GM23248 (cell line): Measurements from ENCODE around the gene C1QTNF3. TPM values are rescaled to one million over a fixed set of nuclear protein-coding genes. Genes with fewer than 3 reads are reported as not detected.
A peak's percentile ranks its signal among the peaks of the same experiment; 100 is the strongest.

Experiments used
- DNase-seq: peaks from one replicate; pipeline ENCODE4 v3.0.0-alpha.2; 2015
- H2AFZ ChIP-seq: fragments of 200-600 bp; sonication (generic); 2 replicates; pipeline ENCODE4 v1.6.1; 2016; ENCODE audit warnings: antibody characterized with exemption
- H3F3A ChIP-seq: fragments of 200-600 bp; sonication (generic); 2 replicates; pipeline ENCODE4 v1.6.1; 2016; ENCODE audit warnings: mild to moderate bottlenecking, antibody characterized with exemption, mixed run types; ENCODE audit not compliant: insufficient read depth
- H3K27ac ChIP-seq: fragments of 200-600 bp; sonication (generic); 2 replicates; pipeline ENCODE4 v1.5.1; 2016; ENCODE audit warnings: mild to moderate bottlenecking
- H3K27me3 ChIP-seq: fragments of 200-600 bp; sonication (generic); replicated peaks from 2 replicates; pipeline ENCODE4 v1.6.1; 2016; ENCODE audit warnings: mild to moderate bottlenecking; ENCODE audit not compliant: insufficient read depth
- H3K36me3 ChIP-seq: fragments of 200-600 bp; sonication (generic); 2 replicates; pipeline ENCODE4 v1.6.1; 2016; ENCODE audit warnings: low read depth, mild to moderate bottlenecking
- H3K4me1 ChIP-seq: fragments of 200-600 bp; sonication (generic); 2 replicates; pipeline ENCODE4 v1.6.1; 2016; ENCODE audit warnings: mild to moderate bottlenecking; ENCODE audit not compliant: insufficient read depth
- H3K4me2 ChIP-seq: fragments of 200-600 bp; sonication (generic); one replicate; pipeline ENCODE4 v1.6.1; 2016; ENCODE audit warnings: mild to moderate bottlenecking; ENCODE audit not compliant: unreplicated experiment
- H3K4me3 ChIP-seq: fragments of 200-600 bp; sonication (generic); 2 replicates; pipeline ENCODE4 v1.5.1; 2016; ENCODE audit warnings: mild to moderate bottlenecking
- H3K79me2 ChIP-seq: fragments of 200-600 bp; sonication (generic); 2 replicates; pipeline ENCODE4 v1.6.1; 2016; ENCODE audit warnings: mild to moderate bottlenecking; ENCODE audit not compliant: insufficient read depth
- H3K9ac ChIP-seq: fragments of 200-600 bp; sonication (generic); 2 replicates; pipeline ENCODE4 v1.6.1; 2016; ENCODE audit warnings: mild to moderate bottlenecking
- H3K9me2 ChIP-seq: fragments of 200-600 bp; sonication (generic); 2 replicates; pipeline ENCODE4 v1.6.1; 2016; ENCODE audit warnings: mixed run types, mild to moderate bottlenecking, moderate library complexity; ENCODE audit not compliant: insufficient read depth
- H3K9me3 ChIP-seq: fragments of 200-600 bp; sonication (generic); one replicate; pipeline ENCODE4 v1.6.1; 2017; ENCODE audit warnings: low read depth
- H4K20me1 ChIP-seq: fragments of 200-600 bp; sonication (generic); 2 replicates; pipeline ENCODE4 v1.6.0; 2016; ENCODE audit not compliant: insufficient read depth
- EZH2 ChIP-seq: fragments of 200-600 bp; sonication (generic); IDR thresholded peaks from 2 replicates; pipeline ENCODE4 v1.6.1; 2018; ENCODE audit warnings: antibody characterized with exemption, mild to moderate bottlenecking; ENCODE audit not compliant: insufficient read depth, poor library complexity, severe bottlenecking
- EZH2phosphoT487 ChIP-seq: fragments of 200-600 bp; sonication (generic); IDR thresholded peaks from 2 replicates; pipeline ENCODE4 v1.6.1; 2018; ENCODE audit warnings: antibody characterized with exemption, moderate library complexity, mild to moderate bottlenecking, low read depth; ENCODE audit not compliant: insufficient read depth
- WGBS, 2 experiments: methylation state at CpG; one replicate each; pipeline ENCODE4 v1.1.6; 2015 to 2017; ENCODE audit warnings: low lambda C conversion rate in 2 of 2, low coverage in 1 of 2; ENCODE audit errors: missing lambda C conversion rate in 2 of 2; 5-methylcytosine and 5-hydroxymethylcytosine counted together
- in situ Hi-C: fragments of 300-500 bp; cut with MboI; formaldehyde crosslinking; loops from 2 replicates; pipeline ENCODE4 v1.15.0; 2020
- polyA plus RNA-seq: library from polyadenylated mRNA; unstranded; fragments of >200 nt; fragmentation: Nextera tagmentation; extraction: Ambion mirVana; gene quantifications from 2 replicates; pipeline ENCODE4 v1.2.1, GENCODE V29; 2016
- total RNA-seq: library from RNA; depleted of rRNA; stranded (reverse); fragments of >200 nt; shearing (Covaris generic); gene quantifications from 2 replicates; pipeline ENCODE4 v1.2.3, GENCODE V29; 2014

Gene C1QTNF3
- total and polyA plus RNA-seq, 2 experiments from 2014 or later = 0.11 to 0.58 TPM

- no peaks in the 10 kb centered on the region for H3K9me2 ChIP-seq
- H3K27ac ChIP-seq = no peak overlapping the region
- 78 to 89% methylated on average over 3 of the region's 3 CpGs for WGBS, 2 experiments
- no peaks in the 10 kb centered on the region for H3F3A ChIP-seq
- TF ChIP-seq EZH2 (no peak), EZH2phosphoT487 (no peak)
- no peak overlapping the region for H3K4me2 ChIP-seq
- H4K20me1 ChIP-seq = no peaks in the 10 kb centered on the region
- H3K4me1 ChIP-seq = no peaks in the 10 kb centered on the region
- no peak overlapping the region for H3K9ac ChIP-seq
- no peaks in the 10 kb centered on the region for H3K27me3 ChIP-seq
- H2AFZ ChIP-seq = no peak overlapping the region
- no peaks in the 10 kb centered on the region for H3K36me3 ChIP-seq
- no peak for DNase-seq
- no peaks in the 10 kb centered on the region for H3K79me2 ChIP-seq
- H3K9me3 ChIP-seq = no peaks in the 10 kb centered on the region
- in situ Hi-C loops = no loop called here
- H3K4me3 ChIP-seq = no peak overlapping the region
These were observed 19.4 kb upstream of the C1QTNF3 start for GRCh38 chr5:34062419-34062818.

DNA sequence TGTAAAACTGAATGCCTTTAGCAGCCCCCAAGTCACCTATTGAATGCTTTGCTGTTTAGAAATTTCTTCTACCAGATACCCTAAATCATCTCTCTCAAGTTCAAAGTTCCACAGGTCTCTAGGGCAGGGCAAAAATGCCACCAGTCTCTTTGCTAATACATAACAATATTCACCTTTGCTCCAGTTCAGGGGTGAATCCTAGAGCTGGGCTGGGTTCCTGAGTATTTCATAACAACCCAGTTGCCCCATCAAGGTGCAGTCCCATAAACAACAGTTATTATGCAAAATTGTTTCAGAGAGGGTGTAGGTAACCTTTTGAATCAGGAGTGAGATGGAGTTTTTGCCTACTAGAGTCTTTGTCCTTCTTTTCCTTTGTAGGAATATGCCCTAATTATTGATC lies 19.0 kb upstream of the C1QTNF3 start:
- no peaks in the 10 kb centered on the region for H3K9me2 ChIP-seq
- H2AFZ ChIP-seq = no peak overlapping the region

DNA sequence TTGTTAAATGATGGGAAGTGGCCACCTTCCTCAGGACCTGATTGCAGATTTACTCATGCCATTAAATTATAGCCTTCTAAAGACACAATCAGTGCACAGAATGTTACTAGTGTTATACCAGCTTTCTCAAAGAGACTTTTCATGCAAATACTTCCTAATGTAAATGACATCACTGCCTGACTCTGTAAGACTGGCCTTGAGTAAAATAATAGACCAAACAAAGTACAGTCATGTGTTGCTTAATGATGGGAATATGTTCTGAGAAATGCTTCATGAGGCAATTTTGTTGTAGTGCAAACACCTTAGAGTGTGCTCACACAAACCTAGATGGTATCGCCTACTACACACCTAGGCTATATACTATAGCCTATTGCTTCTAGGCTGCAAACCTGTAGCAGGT lies 17.0 kb upstream of the C1QTNF3 start:
- Histone ChIP-seq H3K79me2 (no peaks in the 10 kb centered on the region), H3K27ac (no peak overlapping the region), H3K9ac (no peak overlapping the region), H3K4me2 (no peak overlapping the region), H4K20me1 (no peaks in the 10 kb centered on the region), H3K9me3 (no peaks in the 10 kb centered on the region), H3K36me3 (no peaks in the 10 kb centered on the region), H3F3A (0 out of 2 replicates have a peak, but pooled peaks cover under 1% of the 10 kb centered on the region), H3K9me2 (no peaks in the 10 kb centered on the region; the same call in 1 of the 2 replicates), H2AFZ (no peak overlapping the region), H3K4me3 (no peak overlapping the region), H3K4me1 (no peaks in the 10 kb centered on the region), H3K27me3 (no peaks in the 10 kb centered on the region)
- DNase-seq = peak; percentile 54
- TF ChIP-seq EZH2 (no peak), EZH2phosphoT487 (no peak)
- WGBS, 2 experiments = 92 to 100% methylated on average over 1 of the region's 1 CpG
- in situ Hi-C loops = no loop called here

More for the DNA sequence above, 19.0 kb upstream of the C1QTNF3 start:
- H3K4me2 ChIP-seq = no peak overlapping the region
- in situ Hi-C loops = no loop called here
- no peak for DNase-seq
- H3K27ac ChIP-seq = no peak overlapping the region
- H3F3A ChIP-seq = no peaks in the 10 kb centered on the region
- no peak overlapping the region for H3K9ac ChIP-seq
- no peaks in the 10 kb centered on the region for H3K9me3 ChIP-seq
- H3K4me1 ChIP-seq = no peaks in the 10 kb centered on the region
- H3K4me3 ChIP-seq = no peak overlapping the region
- H3K27me3 ChIP-seq = no peaks in the 10 kb centered on the region
- no peaks in the 10 kb centered on the region for H3K79me2 ChIP-seq
- TF ChIP-seq EZH2 = no peak
- no peaks in the 10 kb centered on the region for H3K36me3 ChIP-seq
- H4K20me1 ChIP-seq = no peaks in the 10 kb centered on the region

GRCh38 chr5:34058532-34058931 lies 15.5 kb upstream of the C1QTNF3 start:
- H3K9ac ChIP-seq = no peak overlapping the region
- H3K27ac ChIP-seq = no peak overlapping the region
- H3F3A ChIP-seq = peaks cover 15% of the 10 kb centered on the region
- no peak overlapping the region for H3K4me2 ChIP-seq
- H2AFZ ChIP-seq = no peak overlapping the region
- in situ Hi-C loops = no loop called here
- peaks cover 12% of the 10 kb centered on the region for H3K4me1 ChIP-seq
- TF ChIP-seq EZH2phosphoT487 (no peak), EZH2 (no peak)
- H3K79me2 ChIP-seq = no peaks in the 10 kb centered on the region
- no peaks in the 10 kb centered on the region; the same call in 1 of the 2 replicates for H3K9me2 ChIP-seq
- DNase-seq = no peak
- H3K27me3 ChIP-seq = no peaks in the 10 kb centered on the region
- no peaks in the 10 kb centered on the region for H4K20me1 ChIP-seq
- no peak overlapping the region for H3K4me3 ChIP-seq
- no peaks in the 10 kb centered on the region for H3K36me3 ChIP-seq
- no peaks in the 10 kb centered on the region for H3K9me3 ChIP-seq
- 60 to 66% methylated on average over 2 of the region's 2 CpGs for WGBS, 2 experiments

DNA sequence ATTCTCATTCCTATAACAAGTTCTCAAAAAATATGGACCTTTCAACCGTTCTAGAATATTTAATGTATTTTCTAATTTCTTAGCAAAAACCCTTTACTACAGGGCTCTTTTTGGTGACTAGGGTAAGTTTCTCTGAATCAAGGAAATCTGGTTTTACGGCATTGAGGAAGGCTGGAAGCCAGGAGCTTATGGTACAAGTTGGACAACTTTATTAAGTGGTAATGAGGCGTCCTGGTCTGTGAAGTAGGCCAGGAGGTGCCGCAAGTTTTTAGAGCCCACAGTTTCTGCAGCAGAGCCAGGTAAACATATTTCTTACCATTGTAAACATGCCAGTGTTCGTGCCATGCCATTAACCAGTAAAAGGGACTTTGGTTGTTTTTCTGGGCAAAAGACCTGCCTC lies 14.6 kb upstream of the C1QTNF3 start:
- H3K79me2 ChIP-seq = no peaks in the 10 kb centered on the region
- WGBS, 2 experiments = 90 to 94% methylated on average over 5 of the region's 5 CpGs
- no peak overlapping the region for H3K4me3 ChIP-seq
- H3K4me2 ChIP-seq = no peak overlapping the region
- H3F3A ChIP-seq = peaks cover 21% of the 10 kb centered on the region
- no peaks in the 10 kb centered on the region for H3K9me3 ChIP-seq
- no peak for DNase-seq
- no peaks in the 10 kb centered on the region for H3K36me3 ChIP-seq
- H3K9me2 ChIP-seq = no peaks in the 10 kb centered on the region; the same call in 1 of the 2 replicates
- no peaks in the 10 kb centered on the region for H4K20me1 ChIP-seq
- TF ChIP-seq EZH2phosphoT487 (no peak), EZH2 (no peak)
- peaks cover 19% of the 10 kb centered on the region for H3K4me1 ChIP-seq
- H3K27me3 ChIP-seq = no peaks in the 10 kb centered on the region
- no peak overlapping the region for H3K27ac ChIP-seq
- in situ Hi-C loops = no loop called here
- H2AFZ ChIP-seq = no peak overlapping the region
- no peak overlapping the region for H3K9ac ChIP-seq
